Neuron (in vitro differentiated cells): ENCODE measurements around the gene GTF3C5.
"Not testable (repeated sequence)": the region's sequence is repeated elsewhere in the genome, so short reads cannot be mapped to it uniquely, and the experiment has no call there.

Experiments
- H2AFZ ChIP-seq: one replicate; pipeline ENCODE4 v1.6.1; 2013; ENCODE audit warnings: low read depth, mild to moderate bottlenecking, inconsistent platforms, low read length, moderate library complexity
- H3K27me3 ChIP-seq: one replicate; pipeline ENCODE4 v1.6.1; 2013; ENCODE audit warnings: low read length; ENCODE audit not compliant: insufficient read depth
- H3K36me3 ChIP-seq: one replicate; pipeline ENCODE4 v1.6.1; 2013; ENCODE audit warnings: low read length; ENCODE audit not compliant: insufficient read depth
- H3K4me1 ChIP-seq: one replicate; pipeline ENCODE4 v1.6.1; 2013; ENCODE audit warnings: low read length; ENCODE audit not compliant: insufficient read depth
- H3K4me3 ChIP-seq: 2 replicates; pipeline ENCODE4 v1.5.1; 2013; ENCODE audit warnings: mild to moderate bottlenecking, low read length, moderate library complexity
- H3K9me3 ChIP-seq: one replicate; pipeline ENCODE4 v1.6.1; 2013; ENCODE audit warnings: low read length

GTF3C5 gene

DNA sequence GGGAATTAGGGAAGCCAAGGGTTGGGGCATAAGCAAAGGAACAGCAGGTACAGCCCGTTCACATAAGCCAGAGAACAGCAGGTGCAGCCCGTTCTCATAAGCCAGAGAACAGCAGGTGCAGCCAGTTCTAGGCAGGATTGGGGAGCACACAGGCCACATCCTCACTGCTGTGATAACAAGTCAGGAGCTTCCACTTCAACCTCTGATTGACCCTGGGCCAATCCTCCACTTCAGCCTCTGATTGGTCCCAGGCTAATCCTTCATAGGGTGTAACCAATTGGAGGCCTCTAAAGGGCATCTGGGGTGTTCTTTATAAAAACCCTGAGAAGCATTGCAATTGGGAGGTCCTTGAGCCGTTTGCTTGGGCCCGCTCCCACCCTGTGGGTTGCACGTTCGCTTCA is 58.5 kb downstream of the GTF3C5 start:
- H3K4me3 ChIP-seq, result no peak overlapping the region
- no peaks in the 10 kb centered on the region for H3K27me3 ChIP-seq
- no peak overlapping the region for H2AFZ ChIP-seq
- no peaks in the 10 kb centered on the region for H3K9me3 ChIP-seq
- H3K4me1 ChIP-seq, result no peaks in the 10 kb centered on the region
- no peaks in the 10 kb centered on the region for H3K36me3 ChIP-seq

- H3K4me3 ChIP-seq, result no peak overlapping the region
- no peaks in the 10 kb centered on the region for H3K36me3 ChIP-seq
- H3K27me3 ChIP-seq, result no peaks in the 10 kb centered on the region
- H2AFZ ChIP-seq, result no peak overlapping the region
- no peaks in the 10 kb centered on the region for H3K4me1 ChIP-seq
- peaks cover 2% of the 10 kb centered on the region for H3K9me3 ChIP-seq
These were observed 59.4 kb downstream of the GTF3C5 start for GRCh38 chr9:133090187-133090586.

- Histone ChIP-seq H3K27me3 (no peaks in the 10 kb centered on the region), H3K36me3 (no peaks in the 10 kb centered on the region), H3K4me1 (no peaks in the 10 kb centered on the region), H3K9me3 (peaks cover 6% of the 10 kb centered on the region), H3K4me3 (no peak overlapping the region), H2AFZ (no peak overlapping the region)
These were observed 60.1 kb downstream of the GTF3C5 start for GRCh38 chr9:133090752-133091385.

- H2AFZ ChIP-seq, H3K27me3 ChIP-seq, H3K4me1 ChIP-seq, H3K4me3 ChIP-seq: not testable (repeated sequence)
- H3K36me3 ChIP-seq, result peaks cover 32% of the 10 kb centered on the region
- H3K9me3 ChIP-seq, result peaks cover 34% of the 10 kb centered on the region
These were observed 63.6 kb downstream of the GTF3C5 start for GRCh38 chr9:133094351-133094750.

DNA sequence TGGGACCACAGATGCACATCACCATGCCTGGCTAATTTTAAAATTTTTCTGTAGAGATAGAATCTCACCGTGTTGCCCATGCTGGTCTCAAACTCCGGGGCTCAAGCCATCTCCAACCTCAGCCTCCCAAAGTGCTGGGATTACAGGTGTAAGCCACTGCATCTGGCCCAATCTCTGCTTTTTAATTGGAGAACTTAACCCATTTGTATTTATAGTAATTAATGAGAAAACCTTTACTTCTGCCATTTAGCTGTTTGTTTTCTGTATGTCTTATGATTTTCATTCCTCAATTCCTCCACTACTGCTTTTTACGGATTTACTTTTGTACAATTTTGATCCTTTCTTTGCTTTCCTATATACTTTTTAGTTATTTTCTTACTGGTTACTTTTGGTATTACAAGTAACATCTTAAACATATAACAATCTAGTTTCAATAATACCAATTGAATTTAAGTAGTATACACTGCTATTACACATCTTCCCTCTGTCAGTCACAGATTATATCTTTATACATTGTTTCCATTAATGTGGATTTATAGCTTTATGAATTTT is 64.1 kb downstream of the GTF3C5 start:
- H3K9me3 ChIP-seq, result peaks cover 34% of the 10 kb centered on the region
- peaks cover 37% of the 10 kb centered on the region for H3K36me3 ChIP-seq
- no peaks in the 10 kb centered on the region for H3K27me3 ChIP-seq
- no peaks in the 10 kb centered on the region for H3K4me1 ChIP-seq
- H3K4me3 ChIP-seq, result no peak overlapping the region
- H2AFZ ChIP-seq, result no peak overlapping the region

GRCh38 chr9:133098104-133098754 is 67.4 kb downstream of the GTF3C5 start:
- H2AFZ ChIP-seq, result no peak overlapping the region
- H3K4me1 ChIP-seq, result no peaks in the 10 kb centered on the region
- H3K4me3 ChIP-seq, result no peak overlapping the region
- H3K36me3 ChIP-seq, result peaks cover 70% of the 10 kb centered on the region
- no peaks in the 10 kb centered on the region for H3K27me3 ChIP-seq
- peaks cover 34% of the 10 kb centered on the region for H3K9me3 ChIP-seq

DNA sequence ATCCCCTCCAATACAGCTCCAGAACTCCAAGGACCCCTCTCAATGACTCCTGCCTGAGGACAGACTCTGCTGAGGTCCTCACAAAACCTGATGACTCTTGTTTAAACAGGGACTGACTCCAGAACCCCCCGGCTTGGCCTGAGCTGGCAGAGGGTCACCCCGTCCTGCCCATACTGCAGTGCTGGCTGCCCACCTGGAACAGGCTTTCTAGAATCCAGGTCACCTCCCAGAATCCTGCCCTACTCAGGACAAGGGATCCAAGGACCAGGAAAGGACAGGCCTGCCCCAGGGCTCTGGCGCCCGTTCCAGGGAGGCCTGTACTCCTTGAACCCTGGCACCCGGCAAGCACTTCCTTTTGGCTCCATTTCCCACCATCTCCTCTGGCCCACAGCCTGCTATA is 68.1 kb downstream of the GTF3C5 start:
- H3K4me3 ChIP-seq, result no peak overlapping the region
- peaks cover 34% of the 10 kb centered on the region for H3K9me3 ChIP-seq
- H3K36me3 ChIP-seq, result peaks cover 74% of the 10 kb centered on the region
- H2AFZ ChIP-seq, result no peak overlapping the region
- H3K4me1 ChIP-seq, result no peaks in the 10 kb centered on the region
- H3K27me3 ChIP-seq, result no peaks in the 10 kb centered on the region

DNA sequence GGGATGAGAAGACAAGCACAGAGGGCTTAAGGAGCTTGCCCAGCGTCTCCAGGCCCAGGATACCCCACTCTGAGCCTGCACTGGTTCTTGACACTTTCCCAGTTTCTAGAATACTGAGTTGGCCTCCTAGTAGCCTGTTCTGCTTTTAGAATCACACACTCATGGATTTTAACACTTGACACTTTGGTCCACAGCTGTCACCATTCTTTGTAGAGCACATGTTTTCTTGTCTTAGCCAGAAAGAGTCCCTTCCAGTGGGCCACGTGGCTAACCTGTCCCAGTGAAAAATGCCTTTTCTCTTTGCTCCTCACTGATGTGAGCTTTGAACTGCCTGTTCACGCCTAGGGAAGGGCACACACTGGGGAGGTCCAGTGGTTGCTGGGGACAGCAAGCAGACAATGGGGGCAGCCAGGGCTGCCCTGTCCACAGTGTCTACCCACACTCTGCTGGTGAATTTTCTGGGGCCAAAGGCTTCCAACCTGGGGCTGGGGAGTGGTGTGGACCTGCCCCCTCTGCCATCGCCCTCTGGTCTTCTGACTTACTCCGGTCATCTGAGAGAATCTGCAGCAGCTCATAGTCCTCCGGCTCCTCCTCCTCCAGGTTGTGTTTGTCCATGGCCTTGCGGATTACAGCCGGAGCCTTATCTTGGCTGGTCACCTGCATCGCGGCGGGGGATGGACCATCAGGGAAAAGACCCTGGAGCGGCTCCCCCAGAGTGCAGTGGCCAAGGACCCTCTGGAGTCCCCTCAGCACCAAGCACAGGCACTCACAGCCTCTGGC is 69.1 kb downstream of the GTF3C5 start:
- Histone ChIP-seq H3K36me3 (peaks cover 83% of the 10 kb centered on the region), H3K4me1 (no peaks in the 10 kb centered on the region), H2AFZ (no peak overlapping the region), H3K27me3 (no peaks in the 10 kb centered on the region), H3K9me3 (peaks cover 32% of the 10 kb centered on the region), H3K4me3 (no peak overlapping the region)

DNA sequence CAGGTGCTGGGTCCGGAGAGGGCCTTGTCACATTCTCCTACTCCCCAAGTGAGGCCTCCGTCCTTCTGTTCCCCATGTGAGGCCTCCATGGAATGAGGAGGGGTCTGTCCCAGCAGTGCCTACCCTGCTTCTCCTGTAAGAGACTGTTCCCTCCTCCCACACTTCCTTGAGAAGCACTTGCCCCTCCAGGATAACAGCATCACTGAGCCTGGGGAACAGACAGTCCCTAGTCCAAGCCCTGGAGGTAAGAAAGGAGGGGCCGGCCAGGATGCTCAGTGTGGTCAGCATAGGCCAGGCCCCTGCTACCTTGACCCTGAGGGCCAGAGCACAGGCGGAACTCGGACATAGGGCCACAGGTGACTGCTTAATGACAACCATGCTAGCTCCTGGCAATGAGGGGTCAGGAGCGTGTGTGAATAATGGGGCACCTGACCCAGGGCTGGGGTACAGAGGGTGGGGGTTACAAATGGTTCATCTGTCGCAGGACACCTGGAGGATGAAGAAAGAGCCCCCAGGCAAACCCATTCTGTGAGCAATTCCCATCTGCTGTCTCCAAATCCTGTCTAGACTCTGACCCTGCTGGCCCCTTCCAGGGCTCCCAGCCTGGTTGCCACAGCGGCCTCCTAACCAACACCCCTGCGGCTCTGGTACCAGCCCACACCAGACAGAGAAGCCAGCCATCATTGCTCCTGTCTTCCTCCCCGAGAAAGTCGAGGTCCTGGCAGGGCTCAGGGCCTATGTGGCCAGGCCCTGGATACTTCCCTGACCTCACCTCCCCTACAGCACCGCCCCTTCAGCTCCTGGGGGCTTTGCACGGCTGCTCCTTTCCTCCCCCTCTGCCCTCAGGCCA is 69.9 kb downstream of the GTF3C5 start:
- no peaks in the 10 kb centered on the region for H3K27me3 ChIP-seq
- peaks cover 29% of the 10 kb centered on the region for H3K9me3 ChIP-seq
- no peak overlapping the region for H2AFZ ChIP-seq
- peaks cover 89% of the 10 kb centered on the region for H3K36me3 ChIP-seq
- no peaks in the 10 kb centered on the region for H3K4me1 ChIP-seq
- no peak overlapping the region for H3K4me3 ChIP-seq

DNA sequence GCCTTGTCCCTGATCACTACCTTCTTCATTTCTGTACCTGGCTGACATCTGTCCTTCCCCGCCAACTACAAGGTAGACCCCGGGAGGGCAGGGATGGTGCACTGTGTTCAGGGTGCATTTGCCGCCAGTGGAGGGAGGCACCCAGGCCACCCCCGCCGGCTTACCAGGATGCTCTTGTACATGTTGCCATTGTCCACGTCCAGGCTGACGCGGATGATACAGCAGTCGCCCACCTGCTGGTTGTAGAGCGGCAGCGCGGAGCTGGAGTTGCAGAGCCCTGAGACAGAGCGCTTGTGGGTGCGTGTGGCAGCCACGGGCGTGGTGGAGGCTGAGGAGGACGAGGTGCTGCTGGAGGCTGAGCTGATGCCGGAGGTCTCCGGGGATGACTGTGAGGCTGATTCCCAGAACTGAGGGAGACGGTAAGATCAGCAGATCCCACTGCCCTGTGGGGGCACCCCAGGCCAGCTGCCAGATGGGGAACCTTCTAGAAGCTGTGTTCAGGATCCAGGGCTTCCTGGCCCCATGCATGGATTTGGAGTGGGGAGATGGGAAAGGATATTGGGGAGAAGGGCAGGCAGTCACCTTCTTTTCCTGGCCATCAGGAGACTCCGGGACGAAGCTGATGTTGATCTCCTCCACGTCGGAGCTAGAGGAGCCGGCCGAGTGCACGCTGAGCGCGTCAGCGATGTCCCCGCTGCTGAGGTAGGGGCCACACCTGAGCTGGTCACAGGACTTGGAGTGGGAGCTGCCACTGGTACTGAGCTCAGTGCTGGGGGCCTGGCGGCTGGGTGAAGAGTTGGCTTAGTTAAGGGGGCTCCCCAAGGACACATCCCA is 70.8 kb downstream of the GTF3C5 start:
- no peaks in the 10 kb centered on the region for H3K4me1 ChIP-seq
- peaks cover 22% of the 10 kb centered on the region for H3K9me3 ChIP-seq
- H2AFZ ChIP-seq, result no peak overlapping the region
- H3K4me3 ChIP-seq, result no peak overlapping the region
- peaks cover 92% of the 10 kb centered on the region for H3K36me3 ChIP-seq
- H3K27me3 ChIP-seq, result no peaks in the 10 kb centered on the region

DNA sequence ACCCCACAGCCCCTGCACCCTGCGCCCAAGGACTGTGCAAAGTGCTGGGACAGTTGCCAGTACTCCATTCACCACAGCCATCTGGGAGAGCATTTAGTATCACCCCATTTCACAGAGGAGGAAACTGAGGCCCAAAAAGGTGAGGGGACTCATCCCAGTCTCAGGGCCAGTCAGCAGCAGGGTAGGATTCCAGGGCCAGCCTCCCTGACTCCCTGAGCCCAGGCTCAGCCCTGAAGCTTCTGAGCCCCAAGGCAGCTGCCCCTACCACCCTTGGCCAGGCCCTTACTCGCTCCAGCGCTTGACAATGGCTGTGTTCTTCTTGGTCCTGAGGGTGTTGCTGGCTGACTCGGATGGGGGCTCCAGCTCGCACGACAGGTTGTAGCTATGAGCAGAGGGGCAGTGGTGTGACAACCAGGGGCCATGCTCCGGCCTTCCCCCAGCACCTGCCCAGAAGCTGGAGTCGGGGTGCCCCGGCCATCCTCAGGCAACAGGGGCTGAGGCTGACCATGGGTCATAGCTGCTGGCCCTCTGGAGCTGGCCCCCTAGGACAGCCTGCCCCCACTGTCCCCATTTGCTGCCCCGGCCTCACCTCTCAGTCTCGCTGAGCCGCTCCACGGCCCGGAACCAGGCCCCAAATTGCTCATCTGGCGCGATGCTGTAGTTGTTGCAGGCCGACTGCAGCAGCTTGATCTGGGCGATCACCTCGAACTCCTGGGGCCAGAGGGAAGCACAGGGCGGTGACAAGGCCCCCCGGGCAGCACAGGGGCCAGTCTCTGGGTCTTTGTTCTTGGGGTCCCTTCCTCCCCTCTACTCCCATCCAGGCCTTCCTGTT is 71.6 kb downstream of the GTF3C5 start:
- H3K9me3 ChIP-seq, result peaks cover 17% of the 10 kb centered on the region
- H3K4me3 ChIP-seq, result no peak overlapping the region
- no peaks in the 10 kb centered on the region for H3K27me3 ChIP-seq
- no peaks in the 10 kb centered on the region for H3K4me1 ChIP-seq
- peaks cover 92% of the 10 kb centered on the region for H3K36me3 ChIP-seq
- no peak overlapping the region for H2AFZ ChIP-seq
